Measurements from ENCODE around the gene CLMN. TPM values are rescaled to one million over a fixed set of nuclear protein-coding genes. Genes with fewer than 3 reads are reported as not detected.
A peak's percentile ranks its signal among the peaks of the same experiment; 100 is the strongest.

Gene CLMN
- total and polyA plus RNA-seq, 2 donors (not counting 1 experiment from before 2014, with no cell fraction given), result 9.6 to 51.5 TPM

DNA sequence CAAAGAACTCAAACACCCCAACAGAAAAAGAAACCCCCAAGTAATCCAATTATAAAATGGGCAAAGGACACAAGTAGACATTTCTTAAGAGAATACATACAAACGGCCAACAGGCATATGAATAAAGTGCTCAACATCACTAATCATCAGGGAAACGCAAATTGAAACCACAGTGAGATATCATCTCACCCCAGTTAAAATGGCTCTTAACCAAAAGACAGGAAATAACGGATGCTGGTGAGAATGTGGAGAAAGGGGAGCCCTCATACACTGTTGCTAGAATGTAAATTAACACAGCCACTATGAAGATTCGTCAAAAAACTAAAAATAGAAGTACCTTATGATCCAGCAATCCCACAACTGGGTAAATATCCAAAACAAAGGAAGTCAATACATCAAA, 52.4 kb downstream of the CLMN start:
- no peak overlapping the region for H3K4me2 ChIP-seq (replicated peaks; ENCODE audit: low read depth, low read length, poor library complexity, severe bottlenecking)
- peak overlapping the region; percentile 35 for H3K27ac Mint-ChIP-seq
- POLR2A ChIA-PET, result no interaction called here
- ATAC-seq (ENCODE audit: low read depth), result no peak
- H3K27me3 Mint-ChIP-seq, result no peaks in the 10 kb centered on the region
- DNase-seq, result no peak
- H3K9me3 ChIP-seq (ENCODE audit: control extremely low read depth in 1 of 3, control insufficient read depth in 2 of 3, insufficient read depth in 1 of 3, low read length in 2 of 3), result no peaks in the 10 kb centered on the region
- no CpG with 5 or more reads among the region's 4 CpGs for WGBS (ENCODE audit: insufficient coverage)
- H4K20me1 ChIP-seq (ENCODE audit: control insufficient read depth, insufficient read depth, low read length, poor library complexity, severe bottlenecking), result peaks cover 9% of the 10 kb centered on the region
- H3K79me2 ChIP-seq (ENCODE audit: control insufficient read depth, insufficient read depth, low read length), result peaks cover 15% of the 10 kb centered on the region
- TF ChIP-seq, protein P1, sequence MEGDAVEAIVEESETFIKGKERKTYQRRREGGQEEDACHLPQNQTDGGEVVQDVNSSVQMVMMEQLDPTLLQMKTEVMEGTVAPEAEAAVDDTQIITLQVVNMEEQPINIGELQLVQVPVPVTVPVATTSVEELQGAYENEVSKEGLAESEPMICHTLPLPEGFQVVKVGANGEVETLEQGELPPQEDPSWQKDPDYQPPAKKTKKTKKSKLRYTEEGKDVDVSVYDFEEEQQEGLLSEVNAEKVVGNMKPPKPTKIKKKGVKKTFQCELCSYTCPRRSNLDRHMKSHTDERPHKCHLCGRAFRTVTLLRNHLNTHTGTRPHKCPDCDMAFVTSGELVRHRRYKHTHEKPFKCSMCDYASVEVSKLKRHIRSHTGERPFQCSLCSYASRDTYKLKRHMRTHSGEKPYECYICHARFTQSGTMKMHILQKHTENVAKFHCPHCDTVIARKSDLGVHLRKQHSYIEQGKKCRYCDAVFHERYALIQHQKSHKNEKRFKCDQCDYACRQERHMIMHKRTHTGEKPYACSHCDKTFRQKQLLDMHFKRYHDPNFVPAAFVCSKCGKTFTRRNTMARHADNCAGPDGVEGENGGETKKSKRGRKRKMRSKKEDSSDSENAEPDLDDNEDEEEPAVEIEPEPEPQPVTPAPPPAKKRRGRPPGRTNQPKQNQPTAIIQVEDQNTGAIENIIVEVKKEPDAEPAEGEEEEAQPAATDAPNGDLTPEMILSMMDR (IDR thresholded peaks at IDR 0.05), result no peak
- no peak for TF ChIP-seq EZH2 (IDR thresholded peaks at IDR 0.05; ENCODE audit: borderline replicate concordance, insufficient read depth, low read depth, low read length, poor library complexity, severe bottlenecking)
- H3K4me1 Mint-ChIP-seq, result peaks cover 46% of the 10 kb centered on the region
- CTCF ChIA-PET, result no interaction called here
- no peak overlapping the region for H3K4me3 ChIP-seq (ENCODE audit: control extremely low read depth in 1 of 5, extremely low read depth in 1 of 5, insufficient read depth in 1 of 5, low read depth in 2 of 5, low read length in 4 of 5)
- no peak overlapping the region for H2AFZ ChIP-seq (ENCODE audit: insufficient read depth, low read depth, low read length, poor library complexity, severe bottlenecking)
- H3K27ac ChIP-seq (ENCODE audit: low read length in 2 of 2), result no peak overlapping the region
- H3K9ac ChIP-seq (ENCODE audit: low read length), result no peak overlapping the region
- H3K4me3 Mint-ChIP-seq, result no peak overlapping the region
- intact Hi-C loops (cut with micrococcal nuclease), result loop anchor here (5.0 to 10.0 kb wide), 3 partner anchors 35 to 267 kb away; partner anchors contain the start of gene GLRX5
- peaks cover 4% of the 10 kb centered on the region for H3K9me3 Mint-ChIP-seq (ENCODE audit: insufficient read depth)
- H3K27me3 ChIP-seq (replicated peaks in 1 of 4; ENCODE audit: control extremely low read depth in 1 of 4, control insufficient read depth in 3 of 4, insufficient read depth in 4 of 4, low read length in 3 of 4), result no peaks in the 10 kb centered on the region
- peaks cover 21 to 28% of the 10 kb centered on the region in 2 donors for H3K4me1 ChIP-seq (ENCODE audit: control insufficient read depth in 2 of 2, insufficient read depth in 2 of 2, low read length in 2 of 2)
- H3K36me3 ChIP-seq (replicated peaks in 1 of 2; ENCODE audit: control extremely low read depth in 1 of 2, control insufficient read depth in 1 of 2, extremely low read depth in 1 of 2, insufficient read depth in 2 of 2, low read length in 1 of 2), result no peaks in the 10 kb centered on the region
